AG04449 (cell line): Measurements from ENCODE around the gene FRMD4A.

Experiments
- CTCF ChIA-PET: fragments of 350-600 bp; formaldehyde crosslinking; extraction: SDS; loops from one replicate; lab custom pipeline; 2021; ENCODE audit warnings: antibody characterized with exemption; lab: Yijun Ruan, JAX
- POLR2A ChIA-PET: fragments of 400-600, 350-600 bp; formaldehyde crosslinking; extraction: SDS; loops from one replicate; lab custom pipeline; 2020; ENCODE audit warnings: antibody characterized with exemption, inconsistent platforms; lab: Yijun Ruan, JAX
- DNase-seq: peaks from one replicate; pipeline ENCODE4 v3.0.0-alpha.2; 2010; ENCODE audit warnings: low read depth, low spot score
- H3K4me3 ChIP-seq: 2 replicates; pipeline ENCODE4 v1.5.1; 2011; ENCODE audit warnings: low read depth, mild to moderate bottlenecking, control low read depth, low read length
- TF ChIP-seq, protein P1 (sequence below): IDR thresholded peaks from one replicate; pipeline ENCODE4 v1.5.1; 2011; ENCODE audit warnings: mild to moderate bottlenecking, moderate library complexity, low read length, control low read depth, inconsistent platforms; ENCODE audit not compliant: insufficient read depth; ENCODE audit errors: missing control alignments

FRMD4A gene

DNA sequence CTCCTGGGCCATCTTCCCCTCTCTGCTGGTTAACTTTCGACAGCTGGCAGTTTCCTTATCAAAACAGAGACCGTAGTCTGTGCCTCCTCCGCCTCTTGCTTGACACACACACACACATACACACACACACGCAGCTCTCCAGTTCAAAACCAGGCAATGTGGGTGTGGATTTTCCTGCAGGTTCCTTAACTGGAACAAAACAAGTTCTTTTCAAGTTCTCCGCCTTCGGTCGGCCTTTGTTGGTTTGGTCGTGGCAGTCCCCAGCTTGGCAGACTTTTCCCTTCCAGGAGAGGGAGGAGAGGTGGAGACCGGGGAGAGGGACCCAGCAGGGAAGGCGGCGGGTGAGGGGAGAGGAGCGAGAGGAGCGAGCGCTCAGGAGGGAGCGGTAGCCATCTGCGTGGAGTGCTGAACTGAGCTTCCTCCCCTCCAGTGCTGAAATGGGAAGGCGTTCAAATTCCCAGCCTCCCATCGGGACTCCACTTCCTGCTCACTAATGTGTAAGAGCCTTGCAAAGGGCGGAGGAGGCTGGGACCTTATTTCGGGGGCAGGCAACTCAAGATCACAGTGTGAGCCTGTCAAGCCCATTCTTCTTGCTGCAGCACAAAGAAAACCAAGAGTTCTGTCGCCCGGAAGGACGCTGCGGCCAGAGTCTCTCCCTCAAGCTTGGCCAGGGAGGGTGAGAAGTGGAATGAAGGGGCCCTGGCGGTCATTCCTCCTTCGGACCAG, 623.4 kb downstream of the FRMD4A start:
- DNase-seq, result no peak
- TF ChIP-seq, protein P1, sequence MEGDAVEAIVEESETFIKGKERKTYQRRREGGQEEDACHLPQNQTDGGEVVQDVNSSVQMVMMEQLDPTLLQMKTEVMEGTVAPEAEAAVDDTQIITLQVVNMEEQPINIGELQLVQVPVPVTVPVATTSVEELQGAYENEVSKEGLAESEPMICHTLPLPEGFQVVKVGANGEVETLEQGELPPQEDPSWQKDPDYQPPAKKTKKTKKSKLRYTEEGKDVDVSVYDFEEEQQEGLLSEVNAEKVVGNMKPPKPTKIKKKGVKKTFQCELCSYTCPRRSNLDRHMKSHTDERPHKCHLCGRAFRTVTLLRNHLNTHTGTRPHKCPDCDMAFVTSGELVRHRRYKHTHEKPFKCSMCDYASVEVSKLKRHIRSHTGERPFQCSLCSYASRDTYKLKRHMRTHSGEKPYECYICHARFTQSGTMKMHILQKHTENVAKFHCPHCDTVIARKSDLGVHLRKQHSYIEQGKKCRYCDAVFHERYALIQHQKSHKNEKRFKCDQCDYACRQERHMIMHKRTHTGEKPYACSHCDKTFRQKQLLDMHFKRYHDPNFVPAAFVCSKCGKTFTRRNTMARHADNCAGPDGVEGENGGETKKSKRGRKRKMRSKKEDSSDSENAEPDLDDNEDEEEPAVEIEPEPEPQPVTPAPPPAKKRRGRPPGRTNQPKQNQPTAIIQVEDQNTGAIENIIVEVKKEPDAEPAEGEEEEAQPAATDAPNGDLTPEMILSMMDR, result no peak
- H3K4me3 ChIP-seq, result peak overlapping the region; percentile 81
- ChIA-PET CTCF (interaction anchor here (0.7 to 2.5 kb wide), 12 partner anchors 9 to 77 kb away, joined by 3 to 13 read pairs (median 3); no protein-coding TSS in a partner anchor), POLR2A (interaction anchor here (0.5 to 2.1 kb wide), 9 partner anchors 8 to 1378 kb away, joined by 3 to 11 read pairs (median 3); no protein-coding TSS in a partner anchor)

GRCh38 chr10:13706604-13707003, 624.1 kb downstream of the FRMD4A start:
- H3K4me3 ChIP-seq, result peak overlapping the region; percentile 81
- TF ChIP-seq, protein P1, result no peak
- DNase-seq, result no peak
- ChIA-PET CTCF (interaction anchor here (0.7 to 2.5 kb wide), 10 partner anchors 10 to 93 kb away, joined by 3 to 13 read pairs (median 3); no protein-coding TSS in a partner anchor), POLR2A (interaction anchor here (1.3 to 1.9 kb wide), 3 partner anchors 9 to 69 kb away, joined by 3 to 8 read pairs (median 6); no protein-coding TSS in a partner anchor)

- ChIA-PET POLR2A (interaction anchor here (1.3 to 1.9 kb wide), 2 partner anchors 9 to 40 kb away, joined by 6 to 8 read pairs; no protein-coding TSS in a partner anchor), CTCF (interaction anchor here (0.7 to 2.5 kb wide), 9 partner anchors 15 to 334 kb away, joined by 3 to 13 read pairs (median 3); no protein-coding TSS in a partner anchor)
- peak overlapping the region; percentile 81 for H3K4me3 ChIP-seq
- DNase-seq, result no peak
- TF ChIP-seq, protein P1, result no peak
Observed at GRCh38 chr10:13706175-13706574, 624.5 kb downstream of the FRMD4A start.

GRCh38 chr10:13705526-13706174, 625.1 kb downstream of the FRMD4A start:
- POLR2A ChIA-PET, result interaction anchor here (1.9 kb wide), 1 partner anchor 41 kb away, joined by 6 read pairs; no protein-coding TSS in a partner anchor
- TF ChIP-seq, protein P1, result no peak
- H3K4me3 ChIP-seq, result peak overlapping the region; percentile 81
- no peak for DNase-seq
- CTCF ChIA-PET, result interaction anchor here (1.0 to 2.5 kb wide), 5 partner anchors 29 to 333 kb away, joined by 3 to 13 read pairs (median 3); no protein-coding TSS in a partner anchor

GRCh38 chr10:13704964-13705363, 625.8 kb downstream of the FRMD4A start:
- POLR2A ChIA-PET, result no interaction called here
- DNase-seq, result no peak
- CTCF ChIA-PET, result interaction anchor here (0.7 to 1.4 kb wide), 4 partner anchors 14 to 72 kb away, joined by 3 to 4 read pairs (median 3); no protein-coding TSS in a partner anchor
- peak overlapping the region; percentile 81 for H3K4me3 ChIP-seq
- TF ChIP-seq, protein P1, result no peak
